HG03025 (cell line): ENCODE data around the gene EEF1AKMT3.
A peak's percentile ranks its signal among the peaks of the same experiment; 100 is the strongest.

Experiments
- ATAC-seq: cut with Tn5 transposase; IDR thresholded peaks from one replicate; pipeline ENCODE4 v1.9.1; 2021; ENCODE audit warnings: mild to moderate bottlenecking, moderate library complexity; ENCODE audit not compliant: unreplicated experiment, low FRiP score

The EEF1AKMT3 gene

GRCh38 chr12:57772429-57773322 lies at the start of gene EEF1AKMT3:
EEF1AKMT3 (plus strand) TSS chr12:57772614; CDS start chr12:57772725, 111 bp downstream.
- ATAC-seq, result peak; percentile 27

DNA sequence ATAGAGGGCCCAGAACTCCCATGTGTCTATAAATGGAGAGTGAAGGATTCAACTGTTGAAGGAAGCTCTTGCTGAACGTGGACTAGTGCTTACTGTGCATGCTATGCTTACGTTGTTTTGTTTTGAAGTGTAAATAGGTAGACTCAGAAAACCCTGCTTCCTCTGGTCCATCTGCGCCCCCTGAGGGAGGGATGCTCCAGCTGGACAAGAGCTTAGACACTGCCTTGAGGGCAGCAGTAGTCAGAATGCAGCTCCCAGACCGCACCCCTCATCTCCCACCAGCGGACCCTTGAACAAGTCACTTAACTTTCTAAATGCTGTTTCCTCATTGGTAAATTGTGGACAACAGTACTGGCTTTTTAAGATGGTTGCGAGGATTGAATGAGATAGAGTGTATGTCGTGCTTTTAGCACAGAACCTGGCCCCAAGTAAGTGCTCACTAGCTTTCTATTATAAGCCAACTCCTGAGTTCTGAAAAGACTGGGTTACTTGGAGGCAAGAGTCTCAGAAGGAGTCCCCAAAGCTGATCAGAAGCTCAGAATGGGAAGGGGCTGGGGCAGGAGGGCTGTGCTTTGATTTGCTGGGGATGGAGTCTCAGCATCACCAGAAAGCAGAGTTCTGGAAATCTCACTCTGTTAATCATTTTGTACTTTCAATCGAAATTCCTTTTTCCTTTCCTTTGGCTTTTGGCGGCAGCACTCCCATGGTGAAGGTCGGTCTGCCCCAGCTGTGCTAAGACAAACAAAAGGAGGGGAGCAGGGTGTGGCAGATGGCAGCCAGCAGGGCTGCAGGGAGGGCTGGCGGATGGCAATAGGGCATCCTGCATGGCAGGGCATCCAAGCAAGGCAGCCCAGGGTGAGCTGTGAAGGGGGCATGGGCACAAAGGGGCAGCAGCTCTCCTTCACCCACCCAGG lies 49.4 kb upstream of the EEF1AKMT3 start:
- no peak for ATAC-seq

DNA sequence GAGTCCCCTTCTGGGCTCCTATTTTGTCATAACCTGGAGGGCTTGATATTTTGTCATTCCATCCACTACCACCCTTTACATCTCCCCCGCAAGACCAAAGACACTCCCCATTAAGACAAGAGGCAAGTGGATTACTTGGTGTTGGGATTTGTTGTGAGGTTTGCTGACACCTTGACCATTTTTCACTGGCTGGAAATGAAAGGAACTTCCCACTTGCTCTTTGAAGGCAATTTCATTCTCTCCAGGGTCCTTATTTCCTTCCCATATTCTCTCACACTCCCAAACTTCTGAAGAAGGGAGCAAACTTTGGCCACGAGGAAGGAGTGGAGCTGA lies 48.8 kb upstream of the EEF1AKMT3 start:
- ATAC-seq, result no peak

DNA sequence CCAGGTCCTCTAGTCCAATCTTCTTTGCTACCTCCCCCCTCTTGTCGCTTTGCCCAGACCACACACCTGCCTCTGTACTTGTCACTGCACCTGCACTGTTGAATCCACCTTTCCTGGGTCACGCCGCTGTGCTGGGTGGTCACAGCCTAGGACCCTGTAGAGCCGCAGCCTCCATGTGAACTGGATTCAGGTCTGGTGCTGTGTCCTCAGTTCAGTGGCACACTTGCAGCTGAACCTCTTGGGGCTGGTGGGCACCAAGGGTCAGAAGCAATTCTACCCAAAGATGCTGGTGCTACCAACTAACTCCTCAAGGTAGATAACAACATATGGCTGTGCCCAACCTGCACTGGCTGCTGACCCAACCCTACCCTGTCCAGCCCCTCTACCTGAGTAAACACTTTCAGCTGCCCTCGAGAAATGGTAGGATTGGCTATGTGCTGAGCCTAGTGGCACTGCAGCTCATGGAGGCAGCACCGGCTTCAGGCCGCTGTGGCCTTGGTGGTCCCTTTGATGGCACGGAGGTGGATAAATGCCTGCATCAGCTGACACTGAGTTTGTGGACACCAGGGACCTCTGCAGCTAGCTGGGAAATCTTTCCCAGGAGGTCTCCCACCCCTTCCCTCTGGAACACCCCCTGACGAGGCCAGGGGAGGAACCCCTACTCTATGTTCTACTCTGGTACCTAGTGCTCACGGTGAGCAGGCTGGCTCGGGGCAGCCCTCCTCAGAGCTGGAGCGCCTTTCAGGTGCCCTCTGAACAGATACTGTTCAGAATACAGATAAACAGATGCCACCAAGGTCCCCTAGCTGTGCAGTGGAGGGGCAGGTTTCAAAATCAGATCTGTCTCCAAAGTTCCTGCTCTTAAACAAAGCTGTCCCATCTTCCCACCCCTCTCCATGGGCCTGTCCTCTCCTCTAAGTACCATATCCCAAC lies 48.1 kb upstream of the EEF1AKMT3 start:
- no peak for ATAC-seq

GRCh38 chr12:57724936-57725740 lies 47.3 kb upstream of the EEF1AKMT3 start:
- ATAC-seq, result no peak

GRCh38 chr12:57725851-57726150 lies 46.6 kb upstream of the EEF1AKMT3 start:
- no peak for ATAC-seq

GRCh38 chr12:57726151-57726883 lies 46.1 kb upstream of the EEF1AKMT3 start:
- peak; percentile 54 for ATAC-seq

DNA sequence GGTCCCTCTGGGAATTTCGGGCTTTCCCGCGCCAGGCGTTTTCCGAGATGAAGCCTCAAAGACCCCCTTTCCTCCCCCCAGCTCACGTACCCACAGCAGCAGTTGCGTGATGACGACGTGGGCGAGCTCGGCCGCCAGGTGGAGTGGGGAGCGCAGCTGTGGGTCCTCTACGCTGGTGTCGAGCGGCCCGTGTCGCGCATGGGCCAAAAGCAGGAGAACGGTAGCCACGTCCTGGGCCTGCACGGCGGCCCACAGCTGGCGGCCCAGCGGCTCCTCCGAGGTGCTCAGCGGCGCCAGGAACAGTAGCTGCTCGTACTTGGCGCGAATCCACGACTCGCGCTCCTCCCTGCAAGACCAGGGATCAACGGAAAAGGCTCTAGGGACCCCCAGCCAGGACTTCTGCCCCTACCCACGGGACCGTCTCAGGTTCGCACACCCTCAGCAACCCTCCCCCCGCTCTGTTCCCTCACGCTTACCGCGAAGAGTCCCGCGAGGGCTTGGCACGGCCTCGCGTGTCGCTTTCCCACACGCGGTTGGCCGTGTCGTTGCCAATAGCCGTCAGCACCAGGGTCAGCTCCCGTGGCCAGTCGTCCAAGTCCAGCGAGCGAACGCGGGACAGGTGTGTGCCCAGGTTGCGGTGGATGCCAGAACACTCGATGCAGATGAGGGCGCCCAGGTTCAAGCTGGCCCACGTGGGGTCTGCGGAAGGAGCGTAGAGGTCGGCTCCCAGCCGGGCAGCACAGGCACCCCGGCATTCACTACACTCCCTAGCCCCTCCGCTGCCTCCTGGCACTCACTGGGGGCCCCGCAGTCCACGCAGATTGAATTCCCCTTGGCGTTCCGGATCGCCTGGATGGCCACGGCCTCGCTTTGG lies 45.3 kb upstream of the EEF1AKMT3 start:
- peak; percentile 6 for ATAC-seq

- no peak for ATAC-seq
Observed at GRCh38 chr12:57727758-57728395, 44.5 kb upstream of the EEF1AKMT3 start.

DNA sequence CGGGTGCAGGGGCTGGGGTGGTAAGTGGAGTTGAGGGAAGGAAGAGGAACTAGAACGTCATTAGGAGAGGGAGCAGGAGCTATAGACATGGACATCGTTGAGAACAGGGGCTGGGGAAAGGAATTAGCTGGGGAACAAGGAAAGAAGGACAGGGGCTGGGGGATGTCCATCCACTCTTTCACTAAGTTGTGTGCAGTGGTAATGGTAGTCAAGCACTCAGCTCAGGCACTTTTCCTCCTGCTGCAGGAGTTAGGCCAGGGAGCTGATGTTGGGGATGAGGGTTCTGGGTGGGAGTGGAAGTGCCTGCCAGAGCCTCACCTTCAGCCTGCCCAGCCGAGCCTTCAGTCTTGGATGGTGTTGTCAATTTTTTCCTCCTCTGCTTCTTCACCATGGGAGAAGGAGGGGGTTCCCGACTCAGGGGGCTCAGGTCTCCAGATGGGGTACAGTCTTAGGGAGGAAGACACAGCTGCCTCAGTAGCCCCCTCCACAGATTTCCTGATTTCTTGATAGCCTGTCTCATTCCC lies 43.0 kb upstream of the EEF1AKMT3 start:
- ATAC-seq, result no peak

GRCh38 chr12:57730336-57731067 lies 41.9 kb upstream of the EEF1AKMT3 start:
- ATAC-seq, result no peak

DNA sequence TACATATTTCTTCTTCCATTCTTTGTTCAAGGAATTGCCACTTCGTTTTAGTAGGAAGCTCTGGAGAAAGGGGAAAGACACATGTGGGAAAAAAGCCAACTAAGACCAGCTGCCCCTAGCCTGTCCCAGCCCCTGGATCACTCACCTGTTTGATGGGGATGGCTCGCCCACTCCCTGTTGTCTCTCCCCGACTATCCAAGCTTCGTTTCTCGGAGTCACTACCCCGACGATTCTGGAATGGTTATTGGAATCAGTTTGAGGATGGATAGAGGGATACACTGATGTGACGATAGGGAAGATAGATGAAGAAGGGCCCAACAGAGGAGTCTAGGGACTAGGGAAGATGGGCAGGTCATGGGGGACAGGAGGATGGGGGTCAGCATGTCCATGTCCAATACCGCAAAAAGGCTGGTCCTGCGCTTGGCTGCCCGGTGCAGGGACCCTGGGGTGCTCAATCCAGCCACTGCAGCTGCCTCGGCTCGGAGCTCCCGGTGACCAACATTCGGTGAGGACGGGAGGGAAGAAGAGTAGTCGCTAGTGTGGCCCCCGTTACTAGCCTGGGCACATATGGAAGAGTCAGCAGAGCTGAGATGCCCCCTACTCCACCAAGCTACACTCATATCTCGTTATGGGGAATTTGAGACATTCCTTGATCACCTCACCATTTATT lies 40.9 kb upstream of the EEF1AKMT3 start:
- ATAC-seq, result no peak

GRCh38 chr12:57732270-57732669 lies 40.1 kb upstream of the EEF1AKMT3 start:
- ATAC-seq, result no peak

DNA sequence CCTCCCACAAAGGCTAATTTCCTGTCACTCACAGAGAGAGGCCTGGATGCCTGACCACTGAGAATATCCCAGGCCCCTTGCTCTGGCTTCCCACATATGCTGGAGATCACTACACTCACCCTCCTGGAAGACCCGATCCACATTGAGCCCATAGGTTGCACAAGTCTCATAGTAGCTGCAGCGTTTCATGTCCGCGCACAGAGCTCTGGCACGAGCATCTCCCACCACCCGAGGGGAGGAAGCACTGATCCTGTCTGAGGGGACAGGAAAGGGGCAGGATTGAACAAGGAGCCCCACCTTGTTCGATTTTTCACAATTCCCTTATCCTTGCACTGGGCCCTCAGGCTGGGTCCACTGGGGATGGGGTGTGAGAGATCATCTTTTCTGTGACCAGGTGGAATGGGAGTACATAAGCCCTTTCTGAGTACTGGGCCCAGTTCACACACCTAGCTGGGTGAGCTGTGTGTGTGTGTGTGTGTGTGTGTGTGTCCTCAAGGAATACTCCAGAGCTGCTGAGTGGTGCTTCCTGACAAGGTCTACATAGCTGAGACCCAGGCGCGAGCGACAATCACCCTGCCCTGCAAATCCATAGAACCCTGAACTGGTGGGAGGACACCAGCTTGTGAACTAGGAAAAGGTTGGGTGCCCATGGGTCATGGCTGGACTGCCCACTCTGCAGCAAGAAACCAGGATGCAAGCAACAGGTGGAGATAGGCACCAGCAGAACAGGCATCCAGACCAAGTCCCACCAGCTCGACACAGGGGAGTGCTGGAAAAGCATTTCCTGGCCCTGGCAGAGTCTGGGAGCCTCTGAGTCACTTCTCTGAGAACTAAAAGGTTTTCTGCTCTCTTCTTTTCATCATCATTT lies 39.5 kb upstream of the EEF1AKMT3 start:
- no peak for ATAC-seq

DNA sequence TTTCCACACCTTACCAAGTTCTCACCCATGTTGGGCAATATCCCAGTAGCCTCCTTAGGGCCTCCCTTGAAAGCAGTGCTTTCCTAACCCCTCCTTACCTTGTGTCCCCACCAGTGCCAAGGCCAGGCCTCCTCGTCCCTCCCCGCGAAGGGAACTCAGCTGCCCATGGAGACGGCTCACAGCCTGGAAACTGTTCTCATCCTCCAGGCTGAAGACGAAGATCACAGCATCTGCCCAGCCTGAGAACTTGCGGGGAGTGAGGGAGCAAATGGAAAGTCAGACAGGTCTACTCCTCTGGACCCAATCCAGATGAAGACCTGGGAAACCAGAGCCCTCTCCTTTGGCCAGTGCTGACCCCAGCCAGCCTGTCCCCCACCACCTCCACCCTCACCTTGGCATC lies 38.5 kb upstream of the EEF1AKMT3 start:
- ATAC-seq, result no peak
